ENCODE measurements around the gene PRKAR1B.

PRKAR1B gene

GRCh38 chr7:533266-533665 lies 193.8 kb downstream of the PRKAR1B start:
- no peaks in the 10 kb centered on the region for H4K20me1 ChIP-seq (ENCODE audit: insufficient read depth, low read length, poor library complexity, severe bottlenecking)
- no peaks in the 10 kb centered on the region for H3K27me3 ChIP-seq (ENCODE audit: insufficient read depth, low read length, poor library complexity, severe bottlenecking)
- H3K4me3 ChIP-seq (ENCODE audit: low read length, poor library complexity, severe bottlenecking) = no peak overlapping the region
- H3K36me3 ChIP-seq (ENCODE audit: insufficient read depth, low read length) = no peaks in the 10 kb centered on the region
- H3K9me2 ChIP-seq (replicated peaks; ENCODE audit: low read depth, low read length) = no peaks in the 10 kb centered on the region
- no peak overlapping the region for H3K9ac ChIP-seq (ENCODE audit: low read depth, low read length, poor library complexity, severe bottlenecking)
- H3K4me2 ChIP-seq (ENCODE audit: low read depth, low read length, poor library complexity, severe bottlenecking) = no peak overlapping the region
- no peak overlapping the region for H2AFZ ChIP-seq (ENCODE audit: low read length)
- TF ChIP-seq CTCF (conservative IDR thresholded peaks at IDR 0.05; ENCODE audit: low read length) (no peak), EZH2phosphoT487 (IDR thresholded peaks at IDR 0.05; ENCODE audit: borderline replicate concordance) (no peak)
- H3K9me3 ChIP-seq (ENCODE audit: insufficient read depth, low read depth, low read length) = peaks cover 8% of the 10 kb centered on the region; the same call in 1 of the 2 replicates
- no peaks in the 10 kb centered on the region for H3K4me1 ChIP-seq (ENCODE audit: insufficient read depth, low read length, poor library complexity, severe bottlenecking)
- no peaks in the 10 kb centered on the region for H3F3A ChIP-seq (ENCODE audit: low read depth)
- no peaks in the 10 kb centered on the region for H3K79me2 ChIP-seq (ENCODE audit: insufficient read depth, low read length)

- Histone ChIP-seq H3K36me3 (ENCODE audit: insufficient read depth, low read length) (no peaks in the 10 kb centered on the region), H3K79me2 (ENCODE audit: insufficient read depth, low read length) (no peaks in the 10 kb centered on the region), H4K20me1 (ENCODE audit: insufficient read depth, low read length, poor library complexity, severe bottlenecking) (no peaks in the 10 kb centered on the region), H3K4me2 (ENCODE audit: low read depth, low read length, poor library complexity, severe bottlenecking) (no peak overlapping the region), H3K27me3 (ENCODE audit: insufficient read depth, low read length, poor library complexity, severe bottlenecking) (no peaks in the 10 kb centered on the region), H3K9ac (ENCODE audit: low read depth, low read length, poor library complexity, severe bottlenecking) (no peak overlapping the region), H2AFZ (ENCODE audit: low read length) (no peak overlapping the region), H3K4me1 (ENCODE audit: insufficient read depth, low read length, poor library complexity, severe bottlenecking) (no peaks in the 10 kb centered on the region), H3K4me3 (ENCODE audit: low read length, poor library complexity, severe bottlenecking) (no peak overlapping the region), H3K9me3 (ENCODE audit: insufficient read depth, low read depth, low read length) (peaks cover 8% of the 10 kb centered on the region; the same call in 1 of the 2 replicates), H3F3A (ENCODE audit: low read depth) (no peaks in the 10 kb centered on the region), H3K9me2 (replicated peaks; ENCODE audit: low read depth, low read length) (no peaks in the 10 kb centered on the region)
- TF ChIP-seq EZH2phosphoT487 (IDR thresholded peaks at IDR 0.05; ENCODE audit: borderline replicate concordance) (no peak), CTCF (conservative IDR thresholded peaks at IDR 0.05; ENCODE audit: low read length) (no peak)
These were observed 194.5 kb downstream of the PRKAR1B start for GRCh38 chr7:532379-533143.

DNA sequence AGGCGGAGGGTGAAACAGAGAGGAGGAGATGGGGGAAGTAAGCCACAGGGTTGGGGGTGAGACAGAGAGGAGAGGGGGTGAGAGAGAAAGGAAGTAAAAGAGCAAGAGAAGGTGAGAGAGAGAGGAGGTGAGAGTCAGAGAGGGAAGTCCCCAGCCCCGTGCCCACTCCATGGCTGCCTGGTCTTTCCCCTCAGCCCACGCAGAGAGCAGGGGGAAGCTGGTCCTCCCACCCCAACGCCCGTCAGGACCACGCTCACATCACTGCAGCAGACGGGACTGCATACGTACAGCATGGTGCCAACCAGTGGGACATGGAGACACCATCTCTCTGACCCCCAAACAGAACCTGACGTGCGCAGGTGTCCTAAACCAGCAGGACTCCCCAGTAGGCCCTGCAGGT lies 195.3 kb downstream of the PRKAR1B start:
- H4K20me1 ChIP-seq (ENCODE audit: insufficient read depth, low read length, poor library complexity, severe bottlenecking) = no peaks in the 10 kb centered on the region
- no peaks in the 10 kb centered on the region for H3K4me1 ChIP-seq (ENCODE audit: insufficient read depth, low read length, poor library complexity, severe bottlenecking)
- no peak overlapping the region for H3K4me2 ChIP-seq (ENCODE audit: low read depth, low read length, poor library complexity, severe bottlenecking)
- H3K9ac ChIP-seq (ENCODE audit: low read depth, low read length, poor library complexity, severe bottlenecking) = no peak overlapping the region
- H3K27me3 ChIP-seq (ENCODE audit: insufficient read depth, low read length, poor library complexity, severe bottlenecking) = no peaks in the 10 kb centered on the region
- no peaks in the 10 kb centered on the region for H3K36me3 ChIP-seq (ENCODE audit: insufficient read depth, low read length)
- no peak overlapping the region for H2AFZ ChIP-seq (ENCODE audit: low read length)
- H3K9me3 ChIP-seq (ENCODE audit: insufficient read depth, low read depth, low read length) = peaks cover 5% of the 10 kb centered on the region; the same call in 1 of the 2 replicates
- no peaks in the 10 kb centered on the region for H3F3A ChIP-seq (ENCODE audit: low read depth)
- no peak overlapping the region for H3K4me3 ChIP-seq (ENCODE audit: low read length, poor library complexity, severe bottlenecking)
- H3K9me2 ChIP-seq (replicated peaks; ENCODE audit: low read depth, low read length) = no peaks in the 10 kb centered on the region
- TF ChIP-seq EZH2phosphoT487 (IDR thresholded peaks at IDR 0.05; ENCODE audit: borderline replicate concordance) (no peak), CTCF (conservative IDR thresholded peaks at IDR 0.05; ENCODE audit: low read length) (no peak)
- H3K79me2 ChIP-seq (ENCODE audit: insufficient read depth, low read length) = no peaks in the 10 kb centered on the region

All from Loucy (cell line).